Activated CD4-positive, CD25-positive, alpha-beta regulatory T cell treated with anti-CD3 and anti-CD28 coated beads, Interleukin-2, amount 50 U/mL, for 24 hours (primary cell): Measurements from ENCODE around the gene ABCC4.

Experiments
- ATAC-seq, 2 donors: fragments of 150-1000 bp; cut with Tn5 transposase; one replicate each; pipeline ENCODE4 v1.10.0; 2021; ENCODE audit warnings: mild to moderate bottlenecking in 1 of 2, moderate library complexity in 1 of 2

The ABCC4 gene

GRCh38 chr13:95154413-95154886 lies 146.8 kb downstream of the ABCC4 start:
- ATAC-seq: no peak

- no peak for ATAC-seq
Measured at GRCh38 chr13:95153647-95154412, 147.4 kb downstream of the ABCC4 start.

- ATAC-seq: no peak
Measured at GRCh38 chr13:95151942-95152587, 149.2 kb downstream of the ABCC4 start.

GRCh38 chr13:95150555-95150954 lies 150.7 kb downstream of the ABCC4 start:
- no peak for ATAC-seq

- ATAC-seq: no peak
Measured at GRCh38 chr13:95146486-95146885, 154.8 kb downstream of the ABCC4 start.

- no peak for ATAC-seq
Measured at GRCh38 chr13:95145587-95145986, 155.7 kb downstream of the ABCC4 start.

GRCh38 chr13:95140502-95140901 lies 160.7 kb downstream of the ABCC4 start:
- ATAC-seq: no peak

- no peak for ATAC-seq
Measured at GRCh38 chr13:95138876-95139585, 162.2 kb downstream of the ABCC4 start.

- peak; percentile 51 to 65 for ATAC-seq
Measured at GRCh38 chr13:95137096-95137495, 164.2 kb downstream of the ABCC4 start.

- ATAC-seq: no peak
Measured at GRCh38 chr13:95136638-95137037, 164.6 kb downstream of the ABCC4 start.

GRCh38 chr13:95133498-95133897 lies 167.8 kb downstream of the ABCC4 start:
- no peak for ATAC-seq

- no peak for ATAC-seq
Measured at GRCh38 chr13:95129004-95129403, 172.2 kb downstream of the ABCC4 start.

GRCh38 chr13:95128045-95128643 lies 173.1 kb downstream of the ABCC4 start:
- ATAC-seq: no peak

- no peak for ATAC-seq
Measured at GRCh38 chr13:95124959-95125358, 176.3 kb downstream of the ABCC4 start.

GRCh38 chr13:95123726-95124125 lies 177.5 kb downstream of the ABCC4 start:
- no peak for ATAC-seq

GRCh38 chr13:95122063-95122462 lies 179.2 kb downstream of the ABCC4 start:
- no peak for ATAC-seq

- ATAC-seq: no peak
Measured at GRCh38 chr13:95121516-95121915, 179.7 kb downstream of the ABCC4 start.

GRCh38 chr13:95120650-95121049 lies 180.6 kb downstream of the ABCC4 start:
- ATAC-seq: no peak

- no peak for ATAC-seq
Measured at GRCh38 chr13:95118541-95119324, 182.5 kb downstream of the ABCC4 start.

- no peak for ATAC-seq
Measured at GRCh38 chr13:95117092-95117491, 184.2 kb downstream of the ABCC4 start.

- no peak for ATAC-seq
Measured at GRCh38 chr13:95115525-95115924, 185.7 kb downstream of the ABCC4 start.

- no peak for ATAC-seq
Measured at GRCh38 chr13:95113601-95114000, 187.7 kb downstream of the ABCC4 start.
